Nephron progenitor cell (in vitro differentiated cells): ENCODE measurements around the gene IGLL5.

Experiments used
- DNase-seq: peaks from one replicate; pipeline ENCODE4 v3.0.0; 2021
- H3K27ac Mint-ChIP-seq: 2 replicates; pipeline ENCODE4 v1.8.0; 2021; ENCODE audit warnings: mild to moderate bottlenecking, moderate library complexity, mixed read lengths
- H3K27me3 Mint-ChIP-seq: 2 replicates; pipeline ENCODE4 v1.8.0; 2021; ENCODE audit warnings: mild to moderate bottlenecking, low read depth, mixed read lengths; ENCODE audit not compliant: poor library complexity
- H3K36me3 Mint-ChIP-seq: 2 replicates; pipeline ENCODE4 v1.8.0; 2021; ENCODE audit warnings: low read depth, mixed read lengths
- H3K4me1 Mint-ChIP-seq: 2 replicates; pipeline ENCODE4 v1.8.0; 2021; ENCODE audit warnings: mixed read lengths
- H3K4me3 Mint-ChIP-seq: 2 replicates; pipeline ENCODE4 v1.8.0; 2021; ENCODE audit warnings: mild to moderate bottlenecking, moderate library complexity, mixed read lengths
- H3K9me3 Mint-ChIP-seq: 2 replicates; pipeline ENCODE4 v1.8.0; 2021; ENCODE audit warnings: mild to moderate bottlenecking, moderate library complexity, mixed read lengths
- TF ChIP-seq, protein P1 (sequence below): fragments of 200-600 bp; sonication (generic); IDR thresholded peaks from 2 replicates; pipeline ENCODE4 v1.5.0; 2021; ENCODE audit warnings: antibody characterized with exemption

The IGLL5 gene

DNA sequence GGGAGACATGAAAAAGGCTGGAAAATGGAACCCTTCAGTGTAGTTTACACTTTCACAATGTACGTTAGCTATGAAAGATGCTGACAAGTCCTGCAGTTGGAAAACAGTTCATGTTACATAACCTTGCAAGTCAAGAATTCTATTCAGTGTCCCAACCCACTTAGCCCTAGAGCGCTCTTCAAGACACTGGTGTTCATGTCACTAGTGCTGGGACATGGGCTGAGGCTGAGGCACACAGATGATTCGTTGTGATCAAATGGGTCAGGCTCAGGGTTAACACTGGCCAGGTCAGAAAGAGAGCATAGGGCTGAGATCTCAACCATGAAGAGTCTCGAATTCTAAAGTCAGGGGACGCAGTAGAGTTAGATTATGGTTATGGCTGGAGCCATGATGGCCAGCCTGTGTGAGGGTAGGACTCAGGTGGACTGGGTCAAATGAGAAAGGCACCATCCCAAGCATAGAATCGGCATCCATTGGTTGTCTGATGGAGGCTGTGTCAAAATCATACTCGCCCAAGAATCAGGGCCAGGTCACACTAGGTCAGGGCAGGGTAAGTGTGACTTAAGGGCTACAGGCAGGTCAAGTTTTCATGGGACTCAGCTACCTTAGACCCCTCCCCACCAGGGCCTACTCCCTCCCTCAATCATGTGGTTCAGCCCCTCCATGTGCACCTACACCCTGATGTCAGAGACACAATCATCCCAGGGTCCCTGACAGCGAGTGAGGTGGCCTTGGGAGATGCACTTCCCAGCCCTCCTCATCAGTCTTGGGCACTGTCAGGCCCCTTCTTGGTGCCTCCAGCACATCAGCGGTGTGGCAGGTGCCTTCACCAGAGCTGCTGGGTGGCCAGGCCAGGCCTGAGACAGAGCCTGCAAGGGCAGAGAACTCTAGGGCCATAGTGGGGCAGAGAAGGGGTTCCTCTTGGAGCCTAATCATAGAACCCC lies 20.2 kb downstream of the IGLL5 start:
- no peak overlapping the region for H3K4me3 Mint-ChIP-seq
- H3K9me3 Mint-ChIP-seq: peaks cover 3% of the 10 kb centered on the region
- H3K27me3 Mint-ChIP-seq: peaks cover 54% of the 10 kb centered on the region

DNA sequence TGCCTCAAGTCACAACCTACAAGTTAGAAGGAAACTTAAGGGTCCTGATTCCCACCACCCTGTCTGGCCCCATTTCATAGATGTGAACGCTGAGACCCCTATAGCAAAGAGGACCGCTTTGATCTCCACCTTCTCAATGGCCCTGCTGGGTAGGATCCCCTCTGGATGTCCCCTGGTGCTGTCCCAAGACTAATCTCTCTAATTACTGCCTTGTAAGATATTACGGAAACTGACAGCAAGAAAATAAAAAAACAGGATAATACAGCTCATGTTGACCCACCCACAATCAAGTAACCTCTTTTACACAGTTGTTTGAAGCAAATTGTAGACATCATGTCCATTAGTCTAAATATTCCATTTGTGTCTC lies 20.9 kb downstream of the IGLL5 start:
- TF ChIP-seq, protein P1, sequence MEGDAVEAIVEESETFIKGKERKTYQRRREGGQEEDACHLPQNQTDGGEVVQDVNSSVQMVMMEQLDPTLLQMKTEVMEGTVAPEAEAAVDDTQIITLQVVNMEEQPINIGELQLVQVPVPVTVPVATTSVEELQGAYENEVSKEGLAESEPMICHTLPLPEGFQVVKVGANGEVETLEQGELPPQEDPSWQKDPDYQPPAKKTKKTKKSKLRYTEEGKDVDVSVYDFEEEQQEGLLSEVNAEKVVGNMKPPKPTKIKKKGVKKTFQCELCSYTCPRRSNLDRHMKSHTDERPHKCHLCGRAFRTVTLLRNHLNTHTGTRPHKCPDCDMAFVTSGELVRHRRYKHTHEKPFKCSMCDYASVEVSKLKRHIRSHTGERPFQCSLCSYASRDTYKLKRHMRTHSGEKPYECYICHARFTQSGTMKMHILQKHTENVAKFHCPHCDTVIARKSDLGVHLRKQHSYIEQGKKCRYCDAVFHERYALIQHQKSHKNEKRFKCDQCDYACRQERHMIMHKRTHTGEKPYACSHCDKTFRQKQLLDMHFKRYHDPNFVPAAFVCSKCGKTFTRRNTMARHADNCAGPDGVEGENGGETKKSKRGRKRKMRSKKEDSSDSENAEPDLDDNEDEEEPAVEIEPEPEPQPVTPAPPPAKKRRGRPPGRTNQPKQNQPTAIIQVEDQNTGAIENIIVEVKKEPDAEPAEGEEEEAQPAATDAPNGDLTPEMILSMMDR: no peak
- DNase-seq: no peak
- Mint-ChIP-seq H3K4me3 (no peak overlapping the region), H3K9me3 (peaks cover 3% of the 10 kb centered on the region), H3K36me3 (no peaks in the 10 kb centered on the region), H3K4me1 (no peaks in the 10 kb centered on the region), H3K27me3 (peaks cover 52% of the 10 kb centered on the region), H3K27ac (no peak overlapping the region)

More for the DNA sequence above, 20.2 kb downstream of the IGLL5 start:
- Mint-ChIP-seq H3K36me3 (no peaks in the 10 kb centered on the region), H3K4me1 (no peaks in the 10 kb centered on the region), H3K27ac (no peak overlapping the region)
- TF ChIP-seq, protein P1: no peak
- DNase-seq: no peak

DNA sequence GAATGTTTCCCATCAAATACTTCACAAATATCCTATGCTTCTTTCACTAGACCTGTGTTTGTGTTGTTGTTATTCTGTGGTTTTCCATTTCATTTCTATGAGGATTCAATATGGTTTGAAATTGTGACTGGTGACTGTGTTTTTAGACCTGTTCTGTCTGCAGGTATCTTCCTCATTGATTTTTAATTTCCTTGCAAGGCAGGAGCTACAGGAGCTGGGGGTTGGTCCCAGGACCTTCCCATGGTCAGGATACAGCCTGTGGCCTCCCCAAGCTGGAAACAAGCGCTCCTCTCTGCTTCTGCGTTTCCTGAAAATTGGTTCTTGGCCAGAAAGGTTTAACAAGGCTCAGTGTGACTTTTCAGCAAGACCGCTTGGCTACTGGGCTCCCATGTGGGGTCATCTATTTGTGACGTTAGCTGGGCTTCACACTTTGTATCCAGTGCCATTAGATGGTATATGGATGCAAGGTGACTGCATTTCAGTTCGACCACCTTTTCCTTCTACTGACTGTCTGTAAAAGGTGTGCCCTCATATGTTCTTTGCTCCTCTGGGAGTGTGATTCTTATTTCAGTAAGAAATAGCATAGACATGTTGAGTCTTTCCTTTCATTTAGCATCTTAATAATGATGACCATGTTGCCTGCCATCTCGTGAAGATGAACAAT lies 21.5 kb downstream of the IGLL5 start:
- H3K4me1 Mint-ChIP-seq: no peaks in the 10 kb centered on the region
- TF ChIP-seq, protein P1: no peak
- no peaks in the 10 kb centered on the region for H3K36me3 Mint-ChIP-seq
- H3K27ac Mint-ChIP-seq: no peak overlapping the region
- no peak overlapping the region for H3K4me3 Mint-ChIP-seq
- peaks cover 3% of the 10 kb centered on the region for H3K9me3 Mint-ChIP-seq
- peaks cover 54% of the 10 kb centered on the region for H3K27me3 Mint-ChIP-seq
- DNase-seq: no peak

DNA sequence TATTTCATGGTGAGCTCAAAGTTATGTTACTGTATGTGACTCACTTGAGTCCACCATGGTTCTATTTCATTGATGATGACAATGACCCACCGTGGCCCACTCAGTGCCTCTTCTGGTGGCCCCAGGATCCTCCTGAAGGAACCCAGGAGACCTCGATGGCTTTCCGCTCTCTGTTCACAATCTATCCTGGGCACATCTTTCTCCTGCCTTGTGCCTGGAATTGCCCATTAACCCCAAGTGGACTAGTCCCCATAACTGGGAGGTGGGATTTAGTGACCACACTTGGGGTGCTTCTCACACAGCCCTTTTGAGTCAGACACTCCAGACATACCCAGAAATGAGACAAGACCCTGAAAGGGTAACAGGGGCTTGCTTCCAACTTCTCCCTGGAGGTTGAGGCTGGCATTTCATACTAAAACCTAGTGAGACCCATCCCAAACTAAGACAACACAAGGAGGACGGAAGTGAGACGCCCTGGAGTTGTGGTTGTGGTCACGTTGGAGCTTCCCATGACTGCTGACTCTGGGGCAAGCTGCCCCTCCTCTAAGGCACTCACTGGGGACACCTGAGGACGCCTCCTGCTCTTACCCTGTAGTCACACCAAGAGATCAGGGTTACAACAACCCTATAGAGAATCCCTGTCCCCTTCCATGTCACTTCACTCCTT lies 22.1 kb downstream of the IGLL5 start:
- H3K4me1 Mint-ChIP-seq: no peaks in the 10 kb centered on the region
- no peaks in the 10 kb centered on the region for H3K36me3 Mint-ChIP-seq

DNA sequence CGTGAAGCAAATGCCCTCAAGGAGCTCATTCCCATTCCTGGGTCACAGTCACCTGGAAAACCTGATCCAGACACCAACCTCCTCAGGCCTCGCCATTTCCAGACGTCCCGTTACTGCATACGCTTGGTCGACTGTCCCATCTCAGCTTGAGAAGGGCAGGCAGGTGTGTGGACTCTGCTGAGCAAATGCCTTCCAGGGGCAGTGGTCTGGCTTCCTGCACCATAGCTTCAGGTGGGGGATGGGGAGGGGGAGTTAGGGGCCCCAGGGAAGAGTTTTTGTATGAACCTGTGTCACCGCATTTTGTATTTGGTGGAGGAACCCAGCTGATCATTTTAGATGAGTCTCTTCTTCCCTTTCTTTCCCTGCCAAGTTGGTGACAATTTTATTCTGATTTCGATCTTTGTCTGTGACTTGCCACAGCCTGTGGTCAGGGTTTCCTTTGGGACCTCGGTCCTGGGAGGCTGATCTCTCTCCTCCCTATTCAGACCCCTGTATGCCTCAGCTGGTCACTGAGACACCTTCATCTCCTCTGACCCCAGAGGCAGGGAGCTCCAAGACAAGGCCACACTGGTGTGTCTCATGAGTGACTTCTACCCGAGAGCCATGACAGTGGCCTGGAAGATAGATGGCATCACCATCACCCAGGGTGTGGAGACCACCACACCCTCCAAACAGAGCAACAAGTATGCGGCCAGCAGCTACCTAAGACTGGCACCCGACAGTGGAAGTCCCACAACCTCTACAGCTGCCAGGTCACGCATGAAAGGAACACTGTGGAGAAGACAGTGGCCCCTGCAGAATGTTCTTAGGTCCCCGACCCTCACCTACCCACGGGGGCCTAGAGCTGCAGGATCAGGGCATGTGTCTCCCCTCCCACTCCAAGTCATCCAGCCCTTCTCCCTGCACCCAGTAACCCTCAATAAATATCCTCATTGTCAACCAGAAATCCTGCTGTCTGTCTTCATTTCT lies 22.9 kb downstream of the IGLL5 start:
- Mint-ChIP-seq H3K36me3 (no peaks in the 10 kb centered on the region), H3K4me1 (no peaks in the 10 kb centered on the region), H3K4me3 (no peak overlapping the region), H3K27me3 (peaks cover 55% of the 10 kb centered on the region), H3K27ac (no peak overlapping the region), H3K9me3 (peaks cover 3% of the 10 kb centered on the region)
- TF ChIP-seq, protein P1: no peak
- DNase-seq: no peak

More for the DNA sequence above, 22.1 kb downstream of the IGLL5 start:
- H3K4me3 Mint-ChIP-seq: no peak overlapping the region
- TF ChIP-seq, protein P1: no peak
- no peak overlapping the region for H3K27ac Mint-ChIP-seq
- no peak for DNase-seq
- peaks cover 3% of the 10 kb centered on the region for H3K9me3 Mint-ChIP-seq
- H3K27me3 Mint-ChIP-seq: peaks cover 53% of the 10 kb centered on the region
